ENCODE data around the gene BRPF3.

Gene BRPF3

GRCh38 chr6:36196113-36196879 is at the start of gene BRPF3:
BRPF3 (plus strand) TSS chr6:36196744; CDS start chr6:36200323, 3,579 bp downstream.
- Mint-ChIP-seq H3K27me3 (no peaks in the 10 kb centered on the region), H3K36me3 (peaks cover 17% of the 10 kb centered on the region), H3K4me3 (peak within 1 kb of the TSS; percentile 91), H3K9me3 (no peaks in the 10 kb centered on the region), H3K27ac (peak within 1 kb of the TSS; percentile 86), H3K4me1 (peaks cover 29% of the 10 kb centered on the region)
- ATAC-seq = peak; percentile 83

- peaks cover 12% of the 10 kb centered on the region for H3K4me1 Mint-ChIP-seq
- H3K27ac Mint-ChIP-seq = peak overlapping the region; percentile 48
- H3K4me3 Mint-ChIP-seq = no peak overlapping the region
- ATAC-seq = no peak
- H3K27me3 Mint-ChIP-seq = no peaks in the 10 kb centered on the region
- H3K36me3 Mint-ChIP-seq = peaks cover 13% of the 10 kb centered on the region
- peaks cover 7% of the 10 kb centered on the region for H3K9me3 Mint-ChIP-seq
These were observed 49.2 kb upstream of the BRPF3 start for GRCh38 chr6:36147294-36147693.

- Mint-ChIP-seq H3K4me1 (peaks cover 12% of the 10 kb centered on the region), H3K27me3 (no peaks in the 10 kb centered on the region), H3K36me3 (peaks cover 23% of the 10 kb centered on the region), H3K9me3 (peaks cover 12% of the 10 kb centered on the region), H3K4me3 (no peak overlapping the region), H3K27ac (no peak overlapping the region)
- no peak for ATAC-seq
These were observed 47.1 kb upstream of the BRPF3 start for GRCh38 chr6:36149476-36149875.

GRCh38 chr6:36150283-36150682 is 46.3 kb upstream of the BRPF3 start:
- no peak overlapping the region for H3K27ac Mint-ChIP-seq
- H3K27me3 Mint-ChIP-seq = no peaks in the 10 kb centered on the region
- peaks cover 12% of the 10 kb centered on the region for H3K9me3 Mint-ChIP-seq
- H3K4me3 Mint-ChIP-seq = no peak overlapping the region
- ATAC-seq = no peak
- peaks cover 12% of the 10 kb centered on the region for H3K4me1 Mint-ChIP-seq
- H3K36me3 Mint-ChIP-seq = peaks cover 31% of the 10 kb centered on the region

GRCh38 chr6:36154286-36154685 is 42.3 kb upstream of the BRPF3 start:
- Mint-ChIP-seq H3K4me1 (no peaks in the 10 kb centered on the region), H3K9me3 (peaks cover 13% of the 10 kb centered on the region), H3K27ac (no peak overlapping the region), H3K4me3 (no peak overlapping the region), H3K27me3 (no peaks in the 10 kb centered on the region), H3K36me3 (peaks cover 39% of the 10 kb centered on the region)
- no peak for ATAC-seq

- no peak overlapping the region for H3K27ac Mint-ChIP-seq
- no peaks in the 10 kb centered on the region for H3K27me3 Mint-ChIP-seq
- no peak for ATAC-seq
- no peak overlapping the region for H3K4me3 Mint-ChIP-seq
- H3K4me1 Mint-ChIP-seq = no peaks in the 10 kb centered on the region
- H3K36me3 Mint-ChIP-seq = peaks cover 49% of the 10 kb centered on the region
- peaks cover 20% of the 10 kb centered on the region for H3K9me3 Mint-ChIP-seq
These were observed 40.9 kb upstream of the BRPF3 start for GRCh38 chr6:36155662-36156061.

- ATAC-seq = no peak
- Mint-ChIP-seq H3K9me3 (peaks cover 15% of the 10 kb centered on the region), H3K36me3 (peaks cover 40% of the 10 kb centered on the region), H3K27ac (no peak overlapping the region), H3K27me3 (no peaks in the 10 kb centered on the region), H3K4me1 (no peaks in the 10 kb centered on the region), H3K4me3 (no peak overlapping the region)
These were observed 36.3 kb upstream of the BRPF3 start for GRCh38 chr6:36160147-36160760.

- no peaks in the 10 kb centered on the region for H3K9me3 Mint-ChIP-seq
- ATAC-seq = no peak
- H3K27me3 Mint-ChIP-seq = no peaks in the 10 kb centered on the region
- peaks cover 25% of the 10 kb centered on the region for H3K36me3 Mint-ChIP-seq
- no peak overlapping the region for H3K4me3 Mint-ChIP-seq
- peak overlapping the region; percentile 58 for H3K27ac Mint-ChIP-seq
- peaks cover 15% of the 10 kb centered on the region for H3K4me1 Mint-ChIP-seq
These were observed 27.2 kb upstream of the BRPF3 start for GRCh38 chr6:36169023-36170007.

GRCh38 chr6:36170704-36171103 is 25.8 kb upstream of the BRPF3 start:
- H3K27me3 Mint-ChIP-seq = no peaks in the 10 kb centered on the region
- ATAC-seq = no peak
- peaks cover 32% of the 10 kb centered on the region for H3K36me3 Mint-ChIP-seq
- no peak overlapping the region for H3K4me3 Mint-ChIP-seq
- H3K9me3 Mint-ChIP-seq = no peaks in the 10 kb centered on the region
- H3K4me1 Mint-ChIP-seq = peaks cover 15% of the 10 kb centered on the region
- no peak overlapping the region for H3K27ac Mint-ChIP-seq

GRCh38 chr6:36171573-36171972 is 25.0 kb upstream of the BRPF3 start:
- Mint-ChIP-seq H3K27ac (no peak overlapping the region), H3K9me3 (no peaks in the 10 kb centered on the region), H3K4me3 (no peak overlapping the region), H3K27me3 (no peaks in the 10 kb centered on the region), H3K36me3 (peaks cover 23% of the 10 kb centered on the region), H3K4me1 (peaks cover 15% of the 10 kb centered on the region)
- ATAC-seq = no peak

GRCh38 chr6:36177166-36177565 is 19.4 kb upstream of the BRPF3 start:
- Mint-ChIP-seq H3K36me3 (peaks cover 59% of the 10 kb centered on the region), H3K9me3 (peaks cover 17% of the 10 kb centered on the region), H3K27me3 (no peaks in the 10 kb centered on the region), H3K4me1 (no peaks in the 10 kb centered on the region), H3K27ac (no peak overlapping the region), H3K4me3 (no peak overlapping the region)
- ATAC-seq = no peak

- Mint-ChIP-seq H3K4me3 (no peak overlapping the region), H3K9me3 (peaks cover 25% of the 10 kb centered on the region), H3K27ac (no peak overlapping the region), H3K36me3 (peaks cover 72% of the 10 kb centered on the region), H3K27me3 (no peaks in the 10 kb centered on the region), H3K4me1 (no peaks in the 10 kb centered on the region)
- no peak for ATAC-seq
These were observed 18.0 kb upstream of the BRPF3 start for GRCh38 chr6:36178544-36178943.

GRCh38 chr6:36180126-36180525 is 16.4 kb upstream of the BRPF3 start:
- no peak overlapping the region for H3K27ac Mint-ChIP-seq
- peaks cover 25% of the 10 kb centered on the region for H3K9me3 Mint-ChIP-seq
- peaks cover 64% of the 10 kb centered on the region for H3K36me3 Mint-ChIP-seq
- no peak for ATAC-seq
- H3K4me1 Mint-ChIP-seq = no peaks in the 10 kb centered on the region
- no peak overlapping the region for H3K4me3 Mint-ChIP-seq
- no peaks in the 10 kb centered on the region for H3K27me3 Mint-ChIP-seq

GRCh38 chr6:36184311-36184710 is 12.2 kb upstream of the BRPF3 start:
- Mint-ChIP-seq H3K4me3 (no peak overlapping the region), H3K4me1 (no peaks in the 10 kb centered on the region), H3K36me3 (peaks cover 33% of the 10 kb centered on the region), H3K27me3 (no peaks in the 10 kb centered on the region), H3K9me3 (peaks cover 14% of the 10 kb centered on the region), H3K27ac (no peak overlapping the region)
- ATAC-seq = no peak

GRCh38 chr6:36186199-36186598 is 10.3 kb upstream of the BRPF3 start:
- peaks cover 23% of the 10 kb centered on the region for H3K36me3 Mint-ChIP-seq
- no peaks in the 10 kb centered on the region for H3K27me3 Mint-ChIP-seq
- no peak overlapping the region for H3K27ac Mint-ChIP-seq
- no peaks in the 10 kb centered on the region for H3K4me1 Mint-ChIP-seq
- H3K9me3 Mint-ChIP-seq = peaks cover 10% of the 10 kb centered on the region
- H3K4me3 Mint-ChIP-seq = no peak overlapping the region
- no peak for ATAC-seq
